Measurements from ENCODE around the gene PLIN3. TPM values are rescaled to one million over a fixed set of nuclear protein-coding genes. Genes with fewer than 3 reads are reported as not detected.
"Not testable (repeated sequence)": the region's sequence is repeated elsewhere in the genome, so short reads cannot be mapped to it uniquely, and the experiment has no call there.

The PLIN3 gene
- total RNA-seq, 2 donors from 2014 or later: 80.0 to 80.9 TPM

DNA sequence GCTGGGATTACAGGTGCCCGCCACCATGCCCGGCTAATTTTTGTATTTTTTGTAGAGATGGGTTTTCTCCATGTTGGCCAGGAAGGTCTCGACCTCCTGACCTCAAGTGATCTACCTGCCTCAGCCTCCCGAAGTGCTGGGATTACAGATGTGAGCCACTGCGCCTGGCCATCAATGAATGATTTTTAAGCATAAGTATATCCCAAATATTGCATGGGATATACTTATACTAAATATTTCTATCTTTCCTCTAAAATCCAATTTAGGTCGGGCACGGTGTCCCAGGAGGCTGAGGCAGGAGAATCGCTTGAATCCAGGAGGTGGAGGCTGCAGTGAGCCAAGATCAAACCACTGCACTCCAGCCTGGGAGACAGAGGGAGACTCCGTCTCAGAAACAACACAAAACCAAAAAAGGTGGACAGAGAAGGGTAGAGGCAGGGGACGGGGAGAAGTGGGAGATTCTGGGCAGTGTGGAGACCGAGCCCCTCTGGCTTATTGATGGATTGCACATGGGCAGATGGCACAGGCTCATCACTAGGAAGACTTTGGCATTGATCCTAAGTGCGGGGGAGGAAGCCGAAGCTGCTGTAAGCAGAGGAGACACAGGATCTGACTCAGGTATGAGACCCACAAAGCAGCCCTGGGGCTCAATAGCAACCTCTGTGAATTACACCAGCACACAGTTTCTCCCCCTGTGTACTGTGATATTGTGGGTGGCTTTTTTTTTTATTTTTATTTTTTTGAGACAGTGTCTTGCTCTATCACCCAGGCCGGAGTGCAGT lies 21.8 kb upstream of the PLIN3 start:
- Histone ChIP-seq H3K4me1 (ENCODE audit: control insufficient read depth, insufficient read depth, low read length) (no peaks in the 10 kb centered on the region), H3K27me3 (ENCODE audit: control insufficient read depth, insufficient read depth, low read length, poor library complexity, severe bottlenecking) (no peaks in the 10 kb centered on the region), H3K36me3 (ENCODE audit: control insufficient read depth, insufficient read depth, low read length) (no peaks in the 10 kb centered on the region), H3K4me3 (ENCODE audit: low read length) (no peak overlapping the region), H3K27ac (ENCODE audit: low read depth, low read length) (no peak overlapping the region), H3K9me3 (ENCODE audit: control insufficient read depth, low read length) (no peaks in the 10 kb centered on the region), H3K9ac (ENCODE audit: extremely low read depth, low read length, poor library complexity, severe bottlenecking) (no peak overlapping the region)
- no peaks in the 10 kb centered on the region for H3K4me1 Mint-ChIP-seq
- 95 to 96% methylated on average over 9 to 14 of the region's 14 CpGs for WGBS, 2 experiments (ENCODE audit: insufficient coverage in 1 of 2, insufficient read length in 1 of 2)
- H3K27me3 Mint-ChIP-seq (ENCODE audit: insufficient read depth): peaks cover 38% of the 10 kb centered on the region
- TF ChIP-seq, protein P1, sequence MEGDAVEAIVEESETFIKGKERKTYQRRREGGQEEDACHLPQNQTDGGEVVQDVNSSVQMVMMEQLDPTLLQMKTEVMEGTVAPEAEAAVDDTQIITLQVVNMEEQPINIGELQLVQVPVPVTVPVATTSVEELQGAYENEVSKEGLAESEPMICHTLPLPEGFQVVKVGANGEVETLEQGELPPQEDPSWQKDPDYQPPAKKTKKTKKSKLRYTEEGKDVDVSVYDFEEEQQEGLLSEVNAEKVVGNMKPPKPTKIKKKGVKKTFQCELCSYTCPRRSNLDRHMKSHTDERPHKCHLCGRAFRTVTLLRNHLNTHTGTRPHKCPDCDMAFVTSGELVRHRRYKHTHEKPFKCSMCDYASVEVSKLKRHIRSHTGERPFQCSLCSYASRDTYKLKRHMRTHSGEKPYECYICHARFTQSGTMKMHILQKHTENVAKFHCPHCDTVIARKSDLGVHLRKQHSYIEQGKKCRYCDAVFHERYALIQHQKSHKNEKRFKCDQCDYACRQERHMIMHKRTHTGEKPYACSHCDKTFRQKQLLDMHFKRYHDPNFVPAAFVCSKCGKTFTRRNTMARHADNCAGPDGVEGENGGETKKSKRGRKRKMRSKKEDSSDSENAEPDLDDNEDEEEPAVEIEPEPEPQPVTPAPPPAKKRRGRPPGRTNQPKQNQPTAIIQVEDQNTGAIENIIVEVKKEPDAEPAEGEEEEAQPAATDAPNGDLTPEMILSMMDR (conservative IDR thresholded peaks at IDR 0.05): no peak
- no peaks in the 10 kb centered on the region for H3K9me3 Mint-ChIP-seq
- H3K36me3 Mint-ChIP-seq (ENCODE audit: low read depth): no peaks in the 10 kb centered on the region
- DNase-seq: no peak
- H3K4me3 Mint-ChIP-seq: no peak overlapping the region
- H3K27ac Mint-ChIP-seq: no peak overlapping the region

DNA sequence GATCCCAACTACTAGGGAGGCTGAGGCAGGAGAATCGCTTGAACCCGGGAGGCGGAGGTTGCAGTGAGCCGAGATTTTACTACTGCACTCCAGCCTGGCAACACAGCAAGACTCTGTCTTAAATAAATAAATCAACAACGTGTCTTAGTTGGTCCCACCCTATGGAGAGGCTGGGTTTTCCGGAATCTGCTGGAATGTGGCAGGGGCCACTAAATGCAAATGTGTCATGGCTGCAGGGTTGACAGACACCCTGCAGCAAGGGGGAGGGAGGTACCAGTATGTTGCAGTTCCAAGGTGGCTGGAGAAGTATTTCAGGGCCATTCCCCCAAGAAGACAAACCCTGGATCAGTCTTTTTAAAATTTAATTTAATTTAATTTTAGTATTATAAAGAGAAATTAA lies 20.3 kb upstream of the PLIN3 start:
- H3K4me1 Mint-ChIP-seq; H3K9me3 Mint-ChIP-seq; H3K27ac Mint-ChIP-seq; DNase-seq; H3K4me1 ChIP-seq (ENCODE audit: control insufficient read depth, insufficient read depth, low read length); H3K4me3 Mint-ChIP-seq; H3K9ac ChIP-seq (ENCODE audit: extremely low read depth, low read length, poor library complexity, severe bottlenecking); H3K36me3 Mint-ChIP-seq (ENCODE audit: low read depth); H3K9me3 ChIP-seq (ENCODE audit: control insufficient read depth, low read length); H3K27ac ChIP-seq (ENCODE audit: low read depth, low read length); H3K27me3 ChIP-seq (ENCODE audit: control insufficient read depth, insufficient read depth, low read length, poor library complexity, severe bottlenecking); H3K4me3 ChIP-seq (ENCODE audit: low read length); H3K36me3 ChIP-seq (ENCODE audit: control insufficient read depth, insufficient read depth, low read length): not testable (repeated sequence)
- no CpG with 5 or more reads among the region's 6 CpGs for WGBS, 2 experiments (ENCODE audit: insufficient coverage in 1 of 2, insufficient read length in 1 of 2)
- peaks cover 30% of the 10 kb centered on the region for H3K27me3 Mint-ChIP-seq (ENCODE audit: insufficient read depth)

DNA sequence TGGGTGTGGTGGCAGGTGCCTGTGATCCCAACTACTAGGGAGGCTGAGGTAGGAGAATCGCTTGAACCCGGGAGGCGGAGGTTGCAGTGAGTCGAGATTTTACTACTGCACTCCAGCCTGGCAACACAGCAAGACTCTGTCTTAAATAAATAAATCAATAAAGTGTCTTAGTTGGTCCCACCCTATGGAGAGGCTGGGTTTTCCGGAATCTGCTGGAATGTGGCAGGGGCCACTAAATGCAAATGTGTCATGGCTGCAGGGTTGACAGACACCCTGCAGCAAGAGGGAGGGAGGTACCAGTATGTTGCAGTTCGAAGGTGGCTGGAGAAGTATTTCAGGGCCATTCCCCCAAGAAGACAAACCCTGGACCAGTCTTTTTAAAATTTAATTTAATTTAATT lies 17.5 kb upstream of the PLIN3 start:
- H3K36me3 Mint-ChIP-seq (ENCODE audit: low read depth): not testable (repeated sequence)

DNA sequence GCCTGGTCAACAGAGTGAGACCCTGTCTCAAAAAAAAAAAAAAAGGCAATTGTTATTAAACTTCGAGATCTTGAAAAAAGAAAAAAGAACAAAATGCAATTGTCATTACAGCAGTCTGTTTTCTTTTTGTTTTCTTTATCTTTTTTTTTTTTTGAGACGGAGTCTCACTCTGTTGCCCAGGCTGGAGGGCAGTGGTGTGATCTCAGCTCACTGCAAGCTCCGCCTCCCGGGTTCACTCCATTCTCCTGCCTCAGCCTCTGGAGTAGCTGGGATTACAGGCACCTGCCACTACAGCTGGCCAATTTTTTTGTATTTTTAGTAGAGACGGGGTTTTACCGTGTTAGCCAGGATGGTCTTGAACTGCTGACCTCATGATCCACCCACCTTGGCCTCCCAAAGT lies 15.4 kb upstream of the PLIN3 start:
- H3K9me3 Mint-ChIP-seq; DNase-seq; H3K27me3 ChIP-seq (ENCODE audit: control insufficient read depth, insufficient read depth, low read length, poor library complexity, severe bottlenecking); H3K27me3 Mint-ChIP-seq (ENCODE audit: insufficient read depth); H3K36me3 Mint-ChIP-seq (ENCODE audit: low read depth); H3K9ac ChIP-seq (ENCODE audit: extremely low read depth, low read length, poor library complexity, severe bottlenecking); H3K4me3 Mint-ChIP-seq; H3K4me1 ChIP-seq (ENCODE audit: control insufficient read depth, insufficient read depth, low read length); H3K9me3 ChIP-seq (ENCODE audit: control insufficient read depth, low read length); H3K4me3 ChIP-seq (ENCODE audit: low read length); H3K4me1 Mint-ChIP-seq; H3K27ac Mint-ChIP-seq; H3K36me3 ChIP-seq (ENCODE audit: control insufficient read depth, insufficient read depth, low read length); H3K27ac ChIP-seq (ENCODE audit: low read depth, low read length): not testable (repeated sequence)
- WGBS, 2 experiments (ENCODE audit: insufficient coverage in 1 of 2, insufficient read length in 1 of 2): 90 to 93% methylated on average over 4 to 6 of the region's 6 CpGs

More for the DNA sequence above, 17.5 kb upstream of the PLIN3 start:
- not testable (repeated sequence) for H3K9ac ChIP-seq (ENCODE audit: extremely low read depth, low read length, poor library complexity, severe bottlenecking); H3K4me1 ChIP-seq (ENCODE audit: control insufficient read depth, insufficient read depth, low read length); H3K27me3 Mint-ChIP-seq (ENCODE audit: insufficient read depth); H3K27ac Mint-ChIP-seq; H3K36me3 ChIP-seq (ENCODE audit: control insufficient read depth, insufficient read depth, low read length); H3K4me3 Mint-ChIP-seq; H3K4me3 ChIP-seq (ENCODE audit: low read length); H3K9me3 Mint-ChIP-seq; DNase-seq; H3K4me1 Mint-ChIP-seq; H3K27me3 ChIP-seq (ENCODE audit: control insufficient read depth, insufficient read depth, low read length, poor library complexity, severe bottlenecking); H3K27ac ChIP-seq (ENCODE audit: low read depth, low read length); H3K9me3 ChIP-seq (ENCODE audit: control insufficient read depth, low read length)
- WGBS, 2 experiments (ENCODE audit: insufficient coverage in 1 of 2, insufficient read length in 1 of 2): no CpG with 5 or more reads among the region's 6 CpGs
